ENCODE measurements around the gene CDKN1B.

DNA sequence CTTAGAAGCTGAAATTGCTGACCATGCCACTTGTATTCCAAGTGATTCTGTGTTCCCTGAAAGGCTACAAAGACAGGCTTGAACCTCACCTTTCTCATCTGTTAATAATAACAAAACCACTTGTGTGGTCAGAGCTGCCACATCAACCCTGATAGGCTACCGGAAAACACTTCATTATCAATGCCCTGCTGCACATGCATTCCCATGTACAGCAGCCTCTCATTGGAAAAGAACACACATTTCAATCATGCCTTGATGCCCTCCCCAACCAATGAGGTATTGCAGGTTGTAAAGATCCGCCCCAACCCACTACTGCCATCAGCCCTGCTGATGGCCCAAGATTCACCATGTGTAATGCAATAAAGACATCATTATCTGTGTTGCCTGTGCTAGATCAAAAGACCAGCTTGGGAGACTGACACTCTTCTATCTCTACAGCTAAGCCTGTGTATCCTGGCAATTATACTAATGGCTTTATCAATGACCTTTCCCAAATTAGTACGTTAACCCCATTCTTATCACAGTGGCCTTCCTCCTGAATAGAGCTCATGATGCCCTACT lies 24.0 kb upstream of the CDKN1B start:
- no peak for TF ChIP-seq CTCF (conservative IDR thresholded peaks at IDR 0.05; ENCODE audit: low read length)
- TF ChIP-seq EZH2phosphoT487 (IDR thresholded peaks at IDR 0.05; ENCODE audit: borderline replicate concordance), result no peak
